Measurements from ENCODE around the gene UCHL3.

UCHL3 gene

DNA sequence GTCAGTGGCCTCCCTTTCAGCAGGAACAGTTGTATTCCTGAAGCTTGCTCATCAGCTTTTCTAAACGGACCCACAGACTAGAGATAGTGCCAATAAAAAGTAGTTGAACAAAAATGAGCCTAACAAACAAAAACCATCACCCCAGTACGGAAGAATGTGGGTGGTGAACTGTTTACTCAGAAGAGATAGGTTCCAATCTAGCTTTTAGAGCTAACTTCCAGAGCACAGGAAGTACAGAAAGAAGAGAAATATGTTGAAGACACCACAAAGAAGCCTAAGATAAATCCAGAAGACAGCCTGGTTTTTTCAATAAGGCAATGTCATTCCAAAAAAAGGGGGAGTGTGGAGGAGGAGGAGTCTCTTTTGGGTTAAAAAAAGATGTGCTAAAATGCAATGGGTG lies 83.7 kb downstream of the UCHL3 start:
- no peak for DNase-seq (ENCODE audit: low read depth)

DNA sequence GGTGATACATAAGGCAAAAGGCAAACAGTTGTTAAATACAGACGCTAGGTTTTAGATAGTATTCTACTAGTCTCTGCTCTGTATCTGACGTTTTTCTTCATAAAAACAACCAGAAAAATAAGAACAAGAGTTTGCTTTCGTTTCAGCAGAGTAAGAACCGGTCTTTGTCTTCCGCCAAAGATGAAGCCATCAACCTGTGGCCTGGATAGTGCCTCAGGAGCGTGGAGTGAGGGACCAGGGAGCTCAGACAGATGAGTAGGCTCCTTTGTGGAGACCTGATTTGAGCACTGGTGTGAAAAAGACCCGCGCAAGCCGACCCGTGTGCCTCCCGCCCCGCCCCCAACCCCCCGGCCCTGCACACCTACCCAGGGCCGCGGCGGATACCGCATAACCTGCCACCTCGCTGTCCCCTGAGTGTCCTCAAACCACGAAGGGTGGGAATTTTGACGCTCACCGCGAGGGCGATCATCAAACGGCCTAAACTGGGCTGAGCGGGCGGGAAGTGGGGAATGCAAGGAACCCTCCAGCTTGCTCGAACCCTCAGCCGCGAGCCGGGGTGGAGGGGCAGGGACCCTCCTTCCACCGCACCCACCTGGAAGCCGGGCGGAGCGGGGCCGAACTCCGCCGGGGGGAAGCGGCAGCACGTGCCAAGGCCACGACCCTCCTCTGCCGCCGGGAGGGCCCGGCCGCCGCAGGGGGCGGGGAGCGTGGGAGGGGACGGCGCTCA lies 85.7 kb downstream of the UCHL3 start:
- DNase-seq (ENCODE audit: low read depth) = no peak

DNA sequence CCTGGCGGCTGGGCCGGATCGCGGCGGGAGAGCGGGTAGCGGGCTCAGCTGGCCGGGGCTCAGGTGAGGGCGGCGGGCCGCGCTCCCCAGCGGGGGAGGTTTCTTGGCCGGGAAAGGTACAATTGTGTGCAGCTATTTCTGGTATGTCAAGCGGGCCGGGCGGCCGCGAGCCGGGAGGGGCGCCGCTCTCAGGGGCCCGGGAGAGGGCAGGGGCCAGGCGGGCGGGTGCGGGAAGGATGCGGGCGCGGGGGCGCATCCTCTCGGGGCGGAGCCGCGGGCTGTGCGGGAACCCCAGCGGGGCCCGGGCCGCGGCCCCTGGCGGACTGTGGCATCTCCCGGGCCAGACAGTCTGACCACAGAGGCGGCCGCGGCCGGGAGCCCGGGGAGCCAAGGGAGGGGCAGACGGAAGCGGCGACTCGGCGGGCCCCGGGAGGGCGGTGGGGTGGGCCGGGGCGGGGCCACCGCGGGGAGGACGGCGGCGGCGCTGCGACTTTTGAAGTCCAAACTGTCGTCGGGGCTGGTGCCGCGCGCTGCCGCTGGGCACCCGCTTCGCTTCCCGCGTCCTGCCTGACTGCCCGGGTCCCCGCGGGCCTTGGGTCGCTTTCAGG lies 86.3 kb downstream of the UCHL3 start, which contains the start of gene LMO7:
LMO7 (plus strand) TSS at position 503 of the 608 bp plus-strand sequence. CDS start 328 bp downstream, outside the sequence.
- peak; percentile 14 for DNase-seq (ENCODE audit: low read depth)

DNA sequence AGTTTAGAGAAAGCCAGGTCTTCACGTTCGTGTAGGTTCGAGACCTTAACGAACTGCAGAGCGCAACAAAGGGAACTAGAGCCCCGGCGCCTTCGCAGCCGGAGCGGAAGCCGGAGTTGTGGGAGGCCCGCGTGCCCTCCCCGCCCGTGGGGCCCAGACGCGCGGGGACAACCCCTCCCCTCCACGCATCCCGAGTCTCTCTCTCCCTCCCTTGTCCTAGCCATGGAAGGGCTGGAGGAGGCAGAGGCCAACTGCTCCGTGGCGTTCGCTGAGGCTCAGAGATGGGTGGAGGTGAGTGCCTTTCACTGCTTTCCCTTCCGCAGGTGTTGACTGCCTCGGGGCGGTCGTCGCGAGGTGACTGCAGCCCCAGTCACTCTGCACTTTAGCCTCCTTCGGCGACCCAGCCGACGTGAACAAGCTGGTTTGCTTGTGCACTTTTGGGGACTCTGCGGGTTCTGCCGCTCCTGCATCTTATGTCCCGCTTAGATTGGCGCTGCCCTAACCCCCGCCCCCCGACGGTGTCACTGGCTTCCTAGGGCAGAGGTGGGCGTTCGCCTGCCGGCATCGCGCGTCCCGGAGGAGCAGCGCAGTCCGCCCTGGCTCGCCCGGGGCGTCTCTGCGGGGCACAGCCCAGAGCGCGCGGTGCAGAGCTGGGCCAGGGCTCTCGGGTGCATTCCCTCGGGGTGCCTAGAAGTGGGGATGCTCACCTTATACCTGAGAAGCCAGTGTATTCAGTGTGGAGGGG lies 87.0 kb downstream of the UCHL3 start:
- peak; percentile 5 for DNase-seq (ENCODE audit: low read depth)

DNA sequence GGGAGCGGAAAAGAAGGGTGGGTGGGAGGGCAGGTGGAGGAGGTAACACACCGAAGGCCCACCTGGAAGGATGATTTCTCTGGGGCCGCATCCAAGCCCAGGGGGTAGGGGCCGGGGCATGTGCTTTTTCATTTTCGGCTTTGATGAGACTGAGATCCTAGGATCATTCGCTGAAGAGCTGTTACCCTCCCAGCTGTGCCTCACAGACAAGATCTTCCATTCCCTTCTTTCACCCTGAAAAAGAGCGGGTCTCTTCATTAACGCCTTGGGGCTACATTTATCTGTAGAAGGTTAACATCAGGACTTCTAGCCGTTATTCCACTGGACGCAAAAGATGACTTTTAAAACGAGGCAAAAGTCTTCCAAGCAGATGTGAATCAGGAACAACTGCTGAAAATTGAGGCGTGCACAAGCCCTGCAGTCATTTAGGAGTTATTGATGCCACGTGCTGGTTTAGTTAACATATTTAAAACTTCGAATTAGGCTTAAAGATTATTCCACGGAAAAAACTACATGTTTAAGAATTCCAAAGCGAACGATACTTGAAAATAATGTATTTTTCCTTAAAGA lies 87.7 kb downstream of the UCHL3 start:
- no peak for DNase-seq (ENCODE audit: low read depth)

DNA sequence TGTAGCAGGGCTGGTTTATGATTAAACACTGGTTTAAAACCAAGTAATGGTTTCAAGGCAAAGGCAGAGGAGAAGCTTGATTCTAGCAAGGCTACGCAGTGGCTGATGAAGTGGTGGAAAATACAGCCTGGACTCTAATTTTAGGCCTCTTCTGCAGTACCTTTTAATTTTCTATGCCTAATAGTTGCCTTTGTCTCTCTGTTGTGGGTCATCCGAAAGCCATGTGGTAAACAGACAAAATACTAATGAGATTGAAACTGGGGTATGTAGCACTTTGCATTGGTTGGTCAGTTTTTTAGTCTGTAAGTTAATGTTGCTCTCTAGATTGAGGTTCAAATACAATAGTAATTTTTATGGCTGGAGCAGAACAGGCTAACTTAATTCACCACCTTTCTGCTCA lies 89.9 kb downstream of the UCHL3 start:
- DNase-seq (ENCODE audit: low read depth) = no peak

DNA sequence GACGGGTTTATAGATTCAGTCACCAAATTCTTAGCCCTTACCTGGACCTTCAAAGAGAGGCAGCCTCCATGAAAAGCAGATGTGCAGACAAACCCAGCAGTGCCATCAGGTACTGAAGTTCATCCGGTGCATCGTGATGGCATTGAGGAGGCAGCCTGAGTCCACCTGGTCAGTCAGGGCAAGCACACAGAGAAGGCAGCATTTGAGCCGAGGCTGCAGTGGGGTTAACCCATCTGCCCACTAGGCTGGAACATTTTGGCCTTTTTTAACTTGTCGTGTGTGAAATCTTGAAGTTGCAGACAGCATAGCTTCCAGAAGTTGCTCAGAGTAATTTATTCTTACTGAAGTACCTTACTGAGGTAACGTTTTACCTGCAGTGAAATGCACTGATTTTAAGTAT lies 91.4 kb downstream of the UCHL3 start:
- DNase-seq (ENCODE audit: low read depth) = no peak

DNA sequence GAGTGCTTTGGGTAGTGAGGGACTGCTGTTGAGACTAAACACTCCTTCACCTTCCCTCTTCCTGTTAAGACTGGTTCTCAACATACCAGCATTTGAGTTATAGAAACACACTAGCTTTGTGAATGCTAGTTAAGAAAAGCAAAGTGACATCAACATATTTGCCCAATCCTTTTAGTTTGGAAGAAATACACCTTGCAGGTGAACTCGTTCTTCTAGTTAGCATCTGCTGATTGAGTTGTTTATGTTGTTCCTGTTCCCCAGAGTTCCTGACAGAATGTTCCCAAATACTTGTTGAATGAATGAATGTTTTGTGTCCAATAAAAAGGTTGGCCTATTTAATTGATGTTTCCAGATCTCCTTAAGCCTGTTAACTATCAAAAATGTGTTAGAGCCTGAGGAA lies 93.6 kb downstream of the UCHL3 start:
- no peak for DNase-seq (ENCODE audit: low read depth)

DNA sequence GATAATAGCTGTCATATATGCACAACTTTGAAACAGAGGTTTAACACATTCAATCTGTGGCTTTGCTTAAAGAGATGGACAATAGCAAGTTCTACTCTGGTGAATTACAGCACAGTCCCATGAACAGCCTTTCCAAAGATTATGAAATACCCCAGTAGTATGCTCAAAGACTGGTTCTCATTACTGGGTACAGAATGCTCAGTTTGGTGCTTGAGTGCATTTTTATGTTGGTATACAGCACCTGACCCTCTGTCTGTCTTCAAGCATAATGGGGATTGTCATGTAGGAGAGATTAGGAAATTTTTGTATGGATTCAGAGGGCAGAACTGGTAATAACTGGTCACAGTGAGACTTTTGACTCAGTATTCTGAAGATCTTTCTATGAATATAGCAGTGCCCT lies 94.1 kb downstream of the UCHL3 start:
- DNase-seq (ENCODE audit: low read depth) = no peak

DNA sequence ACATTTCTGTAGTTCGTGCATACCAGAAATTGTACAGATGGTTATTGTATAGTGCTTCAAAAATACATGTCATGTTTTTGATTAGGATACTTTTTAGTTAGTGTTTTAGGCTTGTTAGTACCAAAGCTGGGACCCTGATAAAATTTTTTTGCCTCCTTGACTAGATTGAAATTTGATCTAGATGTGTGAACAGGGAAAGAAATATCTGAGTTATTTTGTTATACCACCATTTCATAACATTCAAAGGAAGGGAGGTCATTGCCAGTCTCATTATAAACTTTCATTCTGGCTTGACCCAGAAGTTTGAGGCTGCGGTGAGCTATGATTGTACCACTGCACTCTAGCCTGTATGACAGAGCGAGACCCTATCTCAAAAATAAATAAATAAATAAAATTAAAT lies 95.5 kb downstream of the UCHL3 start:
- DNase-seq (ENCODE audit: low read depth) = no peak

DNA sequence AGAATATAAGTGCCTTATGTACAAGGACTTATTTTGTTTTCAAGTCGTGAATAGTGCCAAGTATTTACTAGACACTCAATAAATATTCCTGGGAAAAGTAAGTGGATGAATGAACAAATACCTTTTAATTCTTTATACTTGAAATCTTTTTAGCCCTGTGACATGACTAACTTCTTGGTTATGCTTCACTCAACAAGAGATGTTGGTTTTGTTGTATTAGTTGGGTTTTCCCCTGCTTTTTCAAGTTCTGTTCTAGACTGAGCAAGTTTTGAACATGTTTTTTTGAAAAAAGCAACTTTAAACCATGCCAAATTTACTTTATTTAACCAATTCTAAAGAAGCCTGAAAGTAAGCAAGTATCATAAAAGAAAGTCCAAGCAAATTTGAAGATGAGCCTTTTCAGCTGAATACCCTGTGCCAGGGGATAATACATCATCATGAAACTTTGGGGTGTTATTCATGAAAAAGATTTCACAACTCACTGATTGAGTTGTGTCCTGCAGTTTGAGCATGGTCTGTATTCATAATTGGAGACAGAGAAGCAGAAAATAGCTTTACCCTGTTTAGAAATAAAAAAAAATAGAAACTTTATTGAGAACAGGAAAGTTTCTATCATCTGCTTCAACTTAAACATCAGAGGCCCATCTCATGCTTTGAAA lies 97.7 kb downstream of the UCHL3 start:
- no peak for DNase-seq (ENCODE audit: low read depth)

DNA sequence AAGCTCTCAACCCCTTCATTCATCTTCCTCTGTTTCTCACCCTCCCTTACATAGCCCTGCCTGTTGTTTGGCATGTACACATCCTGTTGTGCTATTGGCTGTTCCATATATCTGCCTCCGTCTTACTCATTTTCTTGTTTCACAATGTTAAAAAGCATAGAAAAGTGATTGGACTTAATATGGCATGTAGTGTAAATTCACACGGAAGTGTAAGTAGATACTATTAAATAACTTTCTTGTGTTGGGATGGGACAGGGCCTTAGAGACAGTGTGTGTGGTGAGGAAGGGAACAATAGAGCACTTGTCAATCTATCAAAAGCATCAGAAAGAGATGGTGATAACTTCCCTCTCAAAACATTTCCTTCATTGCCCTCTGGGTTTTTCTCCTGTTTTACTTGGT lies 98.9 kb downstream of the UCHL3 start:
- DNase-seq (ENCODE audit: low read depth) = no peak

DNA sequence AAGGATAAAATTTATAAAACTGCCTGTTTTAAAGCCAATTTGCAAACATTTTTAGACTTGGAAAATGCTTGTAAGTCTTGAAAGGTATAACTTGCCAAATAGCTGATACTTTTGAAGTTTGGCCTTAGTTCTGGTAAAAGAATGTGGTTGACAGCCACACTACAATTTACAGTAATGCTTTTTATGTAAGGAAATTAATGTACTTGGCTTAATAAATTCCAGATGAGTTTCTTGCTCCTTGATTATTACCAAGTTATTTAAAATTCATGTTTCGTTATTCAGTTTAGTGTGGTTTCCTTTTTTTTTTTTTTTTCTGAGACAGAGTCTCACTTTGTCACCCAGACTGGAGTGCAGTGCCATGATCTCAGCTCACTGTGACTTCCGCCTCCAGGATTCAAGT lies 101.4 kb downstream of the UCHL3 start:
- DNase-seq (ENCODE audit: low read depth) = no peak

DNA sequence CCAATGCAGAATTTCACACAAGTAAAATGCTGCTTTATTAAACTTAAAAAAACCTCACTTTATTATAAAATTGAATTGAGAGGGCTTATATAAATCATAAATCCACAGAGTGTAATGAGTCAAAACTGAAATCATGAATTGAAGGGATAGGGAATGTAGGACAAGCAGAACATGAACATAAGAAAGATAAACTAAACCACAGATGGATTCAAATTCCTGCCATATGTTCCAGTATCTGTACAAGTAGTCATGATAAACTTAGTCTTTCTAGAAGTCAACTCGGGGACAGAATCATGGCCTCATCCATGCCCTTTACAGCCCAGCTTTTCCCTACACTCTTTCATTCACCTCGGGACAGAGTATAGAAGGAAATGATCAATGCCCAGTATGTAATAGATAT lies 103.1 kb downstream of the UCHL3 start:
- no peak for DNase-seq (ENCODE audit: low read depth)
